ENCODE data around the gene JAK1. TPM values are rescaled to one million over a fixed set of nuclear protein-coding genes. Genes with fewer than 3 reads are reported as not detected.
A peak's percentile ranks its signal among the peaks of the same experiment; 100 is the strongest.
"Not testable (repeated sequence)": the region's sequence is repeated elsewhere in the genome, so short reads cannot be mapped to it uniquely, and the experiment has no call there.

JAK1 gene
- total RNA-seq, 1 experiment from 2014 or later, result 43.5 TPM

DNA sequence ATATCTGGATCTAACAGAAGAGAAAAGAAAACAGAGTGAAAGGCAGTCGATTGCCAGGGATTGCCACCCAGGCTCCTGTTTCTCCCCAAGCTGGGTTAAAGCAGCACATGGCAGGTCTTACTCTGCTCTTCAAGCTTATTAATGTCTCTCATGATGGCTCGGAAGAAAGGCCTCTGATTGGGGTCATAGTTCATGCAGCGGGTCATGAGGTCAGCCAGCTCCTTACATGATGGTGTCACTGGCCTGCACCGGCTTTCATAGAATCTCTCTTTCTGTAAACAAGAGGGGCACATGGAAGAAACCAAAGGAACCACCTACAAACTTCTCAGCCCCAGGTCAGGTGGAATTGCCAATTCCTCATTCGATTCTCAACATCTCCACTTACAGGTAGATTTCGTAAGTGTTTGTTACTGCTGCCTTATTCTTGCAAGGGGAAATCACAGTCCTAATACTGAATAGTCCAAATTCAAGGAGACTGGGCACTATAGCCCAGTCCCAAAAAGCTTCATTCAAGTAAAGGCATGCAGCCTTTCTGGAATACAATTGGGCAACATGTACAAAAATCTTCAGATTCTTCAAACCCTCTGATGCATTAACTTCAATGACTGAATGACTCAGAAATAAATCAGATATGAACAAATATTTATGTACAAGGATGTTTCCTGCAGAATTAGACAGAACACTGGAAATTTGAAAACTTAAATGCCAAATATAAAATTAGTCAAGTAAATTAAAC, 124.9 kb downstream of the JAK1 start:
- no peak for DNase-seq (ENCODE audit: low read depth, low spot score)
- in situ Hi-C loops (cut with HindIII; ENCODE audit: low pct_unique_long_range_greater_than_20kb, low sequenced_read_pairs), result no loop called here

DNA sequence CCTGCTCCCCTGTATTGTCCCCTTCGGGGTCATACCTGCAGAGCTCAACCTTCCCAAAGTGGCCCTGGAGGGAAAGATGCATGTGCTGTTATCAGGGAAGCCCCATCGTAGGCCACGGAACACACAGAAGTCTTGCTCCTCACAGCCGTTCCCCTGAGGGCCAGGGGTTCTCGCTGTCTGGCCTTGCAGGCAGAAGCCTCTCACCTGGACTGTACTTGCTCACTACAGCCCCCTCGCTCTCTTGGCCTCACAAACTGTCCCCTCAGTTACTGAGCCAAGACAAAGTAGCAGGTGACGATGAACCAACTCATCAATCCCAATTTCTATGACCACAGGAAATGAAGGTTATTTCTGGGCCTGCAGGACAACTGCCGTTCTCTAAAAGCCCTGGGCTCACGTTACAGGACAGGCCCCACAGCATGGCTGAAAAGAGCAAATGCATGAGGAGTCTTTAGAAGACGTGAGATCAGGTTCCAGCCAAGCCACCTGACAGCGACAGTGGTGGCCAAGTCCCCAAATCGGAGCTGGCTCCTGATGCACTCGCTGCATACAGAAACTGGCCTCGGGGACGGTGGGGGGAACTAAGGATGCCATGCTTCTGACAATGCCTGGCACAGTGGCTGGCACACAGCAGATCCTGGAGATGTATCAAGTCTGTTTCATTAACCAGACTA, 126.5 kb downstream of the JAK1 start:
- in situ Hi-C loops (cut with HindIII; ENCODE audit: low pct_unique_long_range_greater_than_20kb, low sequenced_read_pairs), result no loop called here
- DNase-seq (ENCODE audit: low read depth, low spot score), result no peak

DNA sequence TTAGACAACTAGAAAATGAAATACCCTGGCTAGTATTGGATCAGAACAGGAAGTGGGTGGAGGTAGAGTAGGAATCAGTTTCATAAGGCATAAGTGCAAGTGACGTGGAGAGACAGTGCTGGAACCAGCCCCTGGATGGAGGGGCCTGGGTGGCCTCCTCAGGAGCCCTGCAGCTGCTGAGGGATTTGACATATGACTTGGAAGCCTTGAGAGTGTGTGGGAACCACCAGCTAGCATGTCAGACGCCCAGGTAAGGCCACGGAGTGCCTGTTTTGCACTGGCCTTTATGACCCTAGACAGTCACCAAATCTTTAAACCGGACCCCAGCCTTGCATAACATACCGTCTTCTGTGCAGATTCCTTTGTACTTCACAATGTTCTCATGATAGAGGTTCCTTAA, 127.1 kb downstream of the JAK1 start:
- no peak for DNase-seq (ENCODE audit: low read depth, low spot score)
- in situ Hi-C loops (cut with HindIII; ENCODE audit: low pct_unique_long_range_greater_than_20kb, low sequenced_read_pairs), result no loop called here

DNA sequence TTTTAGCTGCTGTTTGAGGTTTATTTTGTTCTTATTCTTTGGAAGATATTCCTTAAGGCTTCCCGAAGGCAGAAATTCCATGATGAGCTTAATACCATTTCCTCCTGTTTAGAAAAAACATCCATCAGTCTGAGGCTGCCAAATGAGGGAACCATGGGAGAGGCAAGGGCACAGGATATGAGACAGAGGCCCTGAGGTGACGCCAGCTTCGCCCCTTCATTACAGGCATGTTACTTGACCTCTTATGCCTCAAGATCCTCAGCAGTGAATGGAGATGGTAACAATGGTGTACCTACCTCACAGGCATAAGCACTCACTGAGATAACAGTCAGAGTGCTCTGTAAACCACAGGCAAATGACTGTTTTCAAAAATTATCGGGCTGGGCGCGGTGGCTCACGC, 127.9 kb downstream of the JAK1 start:
- in situ Hi-C loops (cut with HindIII; ENCODE audit: low pct_unique_long_range_greater_than_20kb, low sequenced_read_pairs), result no loop called here
- DNase-seq (ENCODE audit: low read depth, low spot score), result no peak

DNA sequence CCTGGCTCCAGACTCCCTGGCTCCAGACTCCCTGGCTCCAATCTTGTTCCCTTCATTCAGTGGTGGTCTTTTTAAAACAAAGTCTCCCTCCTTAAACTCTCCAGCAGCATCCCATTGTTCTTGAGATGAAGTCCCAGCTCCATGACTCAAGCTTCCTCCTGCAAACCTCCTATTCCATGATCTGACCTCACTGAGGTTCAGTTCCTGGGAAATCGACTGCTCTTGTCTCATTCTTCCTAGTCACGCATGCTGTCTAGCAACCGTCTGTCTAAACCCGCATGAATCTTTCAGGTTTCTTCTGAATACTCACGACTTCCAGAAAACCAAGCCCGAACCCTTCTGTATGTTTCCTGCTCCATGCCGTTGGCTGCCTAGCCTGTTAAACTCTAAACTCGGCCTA, 129.5 kb downstream of the JAK1 start:
- in situ Hi-C loops (cut with HindIII; ENCODE audit: low pct_unique_long_range_greater_than_20kb, low sequenced_read_pairs), result no loop called here
- DNase-seq (ENCODE audit: low read depth, low spot score), result no peak

DNA sequence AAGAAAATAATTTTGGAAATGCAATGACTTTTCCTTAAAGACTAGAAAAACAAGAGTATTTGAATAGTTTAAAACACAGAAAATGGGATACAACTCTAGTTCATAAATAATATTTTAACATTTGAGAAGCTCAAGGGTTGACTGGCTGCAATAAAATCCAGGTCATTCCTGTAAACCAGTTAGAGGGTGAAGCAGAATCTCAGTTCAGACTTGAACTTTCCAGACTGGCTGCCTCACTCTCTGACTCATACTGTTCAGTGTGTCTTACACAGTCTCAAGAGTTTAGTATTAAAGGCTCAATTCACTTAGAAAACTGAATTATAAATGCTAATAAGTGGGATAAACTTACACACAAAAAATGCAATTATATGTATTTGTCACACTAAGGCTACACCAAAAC, 131.6 kb downstream of the JAK1 start:
- in situ Hi-C loops (cut with HindIII; ENCODE audit: low pct_unique_long_range_greater_than_20kb, low sequenced_read_pairs), result no loop called here
- no peak for DNase-seq (ENCODE audit: low read depth, low spot score)

DNA sequence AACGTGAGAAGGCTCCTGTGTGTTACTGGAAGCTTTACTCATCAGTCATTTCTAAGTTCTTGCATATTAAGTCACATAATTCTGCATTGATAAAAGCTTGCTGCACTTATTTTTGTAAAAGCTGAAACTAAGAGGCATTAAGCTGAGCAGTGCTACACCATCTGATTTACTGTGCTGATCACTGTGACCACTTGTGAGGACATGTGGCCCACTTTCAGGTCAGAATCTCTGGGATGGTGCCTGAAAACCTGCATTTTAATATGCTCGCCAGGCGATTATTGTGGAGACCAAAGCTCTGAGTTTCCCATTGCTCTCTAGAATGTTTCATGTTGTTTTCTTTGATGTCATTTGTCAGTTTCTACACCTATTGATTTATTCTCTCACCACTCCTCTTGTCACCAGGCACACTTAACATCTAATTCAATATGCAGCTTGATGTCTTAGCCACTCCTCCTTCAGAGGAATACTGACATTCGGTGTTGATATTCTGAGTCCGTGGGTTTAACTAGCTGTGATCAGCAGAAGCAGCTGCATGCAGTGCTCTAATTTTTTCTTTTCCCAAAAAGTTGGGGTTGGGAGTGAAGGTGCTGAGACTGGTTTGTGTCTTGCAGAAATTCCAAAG, 136.2 kb downstream of the JAK1 start:
- DNase-seq (ENCODE audit: low read depth, low spot score), result no peak
- in situ Hi-C loops (cut with HindIII; ENCODE audit: low pct_unique_long_range_greater_than_20kb, low sequenced_read_pairs), result no loop called here

DNA sequence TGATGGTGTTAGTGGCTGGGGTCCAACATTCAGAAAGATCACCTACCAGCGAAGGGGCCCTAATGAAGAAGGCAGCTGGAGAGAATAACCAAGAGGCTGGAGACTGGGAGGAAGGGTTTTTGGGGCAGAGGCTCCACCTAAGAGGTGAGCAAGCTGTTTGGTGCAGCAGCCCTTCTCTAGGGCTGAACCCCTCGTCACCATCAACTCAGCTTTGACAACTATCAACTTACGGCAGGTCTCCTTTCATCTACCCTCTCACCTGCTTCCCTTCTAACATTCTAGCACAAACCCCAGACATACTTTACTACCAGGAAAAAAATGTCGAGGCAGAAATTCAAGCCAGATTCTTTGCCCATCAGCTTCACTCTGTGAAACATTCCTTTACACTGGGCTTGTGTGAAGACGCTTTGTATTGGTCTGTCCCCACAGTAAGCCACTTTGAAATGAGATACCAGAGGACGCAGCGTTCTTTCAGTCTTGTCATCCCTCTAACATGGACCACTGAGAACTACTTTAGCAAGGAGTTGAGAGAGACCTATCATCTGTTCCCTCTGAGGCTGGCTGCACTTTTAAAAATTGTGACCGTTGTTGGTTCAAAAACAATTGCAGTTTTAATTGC, 136.8 kb downstream of the JAK1 start:
- no peak for DNase-seq (ENCODE audit: low read depth, low spot score)
- in situ Hi-C loops (cut with HindIII; ENCODE audit: low pct_unique_long_range_greater_than_20kb, low sequenced_read_pairs), result no loop called here

DNA sequence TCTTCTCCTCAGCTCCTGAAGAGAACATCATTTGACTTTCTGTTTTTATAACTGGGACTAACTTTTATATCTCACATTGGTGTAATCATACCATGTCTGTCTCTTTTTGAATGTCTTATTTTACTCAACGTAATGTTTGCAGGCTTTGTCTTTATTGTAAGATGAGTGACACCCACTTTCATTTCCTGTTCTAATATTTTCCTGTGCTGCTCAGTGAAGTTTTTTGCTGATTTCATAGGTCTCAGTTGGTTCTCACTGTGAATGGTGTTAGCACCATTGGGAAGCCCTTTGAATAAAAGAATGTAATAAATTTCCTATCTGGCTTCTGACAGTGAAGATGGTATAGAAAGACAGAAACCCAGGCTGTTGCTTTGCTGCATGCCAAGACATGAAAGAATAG, 137.5 kb downstream of the JAK1 start:
- in situ Hi-C loops (cut with HindIII; ENCODE audit: low pct_unique_long_range_greater_than_20kb, low sequenced_read_pairs), result no loop called here
- no peak for DNase-seq (ENCODE audit: low read depth, low spot score)

DNA sequence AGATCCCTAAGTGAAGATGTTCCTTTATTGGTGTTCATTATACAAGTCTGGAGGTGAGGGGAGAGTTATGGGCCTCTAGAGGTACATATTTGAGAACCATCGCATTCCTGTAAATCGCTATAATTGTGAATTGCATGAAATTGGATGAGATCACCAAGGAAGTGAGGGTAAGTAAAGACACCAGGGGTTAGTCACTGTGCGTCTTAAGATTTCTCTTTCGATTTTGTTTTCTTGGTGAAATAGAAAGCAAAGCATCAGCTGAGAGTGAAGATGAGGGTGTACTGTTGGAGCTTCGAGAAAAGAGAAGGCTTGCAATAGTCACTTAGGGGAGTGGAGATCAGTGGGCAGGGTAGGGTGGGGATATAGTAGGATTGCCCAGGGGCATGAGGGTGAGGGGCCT, 139.4 kb downstream of the JAK1 start:
- DNase-seq (ENCODE audit: low read depth, low spot score), result no peak
- in situ Hi-C loops (cut with HindIII; ENCODE audit: low pct_unique_long_range_greater_than_20kb, low sequenced_read_pairs), result no loop called here

DNA sequence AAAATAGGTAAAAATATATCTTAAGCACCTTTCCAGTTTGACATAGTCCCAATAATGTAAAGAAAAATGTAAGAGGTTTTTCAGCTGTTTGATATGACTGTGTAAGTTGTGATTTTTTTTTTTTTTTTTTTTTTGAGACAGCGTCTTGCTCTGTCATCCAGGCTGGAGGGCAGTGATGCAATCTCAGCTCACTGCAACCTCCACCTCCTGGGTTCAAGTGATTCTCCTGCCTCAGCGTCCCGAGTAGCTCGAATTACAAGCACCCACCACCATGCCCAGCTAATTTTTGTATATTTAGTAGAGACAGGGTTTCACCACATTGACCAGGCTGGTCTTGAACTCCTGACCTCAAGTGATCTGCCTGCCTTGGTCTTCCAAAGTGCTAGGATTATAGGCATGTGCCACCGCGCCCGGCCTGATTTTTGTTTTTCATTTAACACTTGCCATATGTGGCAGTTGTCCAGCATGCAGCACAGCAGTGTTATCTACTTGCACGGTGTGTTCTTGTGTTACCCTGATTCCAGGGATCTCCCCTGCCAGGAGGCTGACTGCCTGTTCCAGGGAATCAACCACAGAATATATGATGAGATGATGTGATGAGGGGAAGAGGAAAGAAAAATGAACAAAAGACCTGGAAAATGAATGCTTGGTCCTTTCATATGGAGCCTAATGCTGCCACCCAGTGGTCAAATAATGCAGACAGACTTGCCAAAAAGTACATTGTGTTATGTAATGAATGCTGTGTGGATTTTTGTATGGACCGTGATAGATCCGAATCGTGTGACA, 142.5 kb downstream of the JAK1 start:
- DNase-seq (ENCODE audit: low read depth, low spot score), result peak; percentile 80
- in situ Hi-C loops (cut with HindIII; ENCODE audit: low pct_unique_long_range_greater_than_20kb, low sequenced_read_pairs), result loop anchor here (25.0 kb wide), 1 partner anchor 112 kb away; no protein-coding TSS in a partner anchor

DNA sequence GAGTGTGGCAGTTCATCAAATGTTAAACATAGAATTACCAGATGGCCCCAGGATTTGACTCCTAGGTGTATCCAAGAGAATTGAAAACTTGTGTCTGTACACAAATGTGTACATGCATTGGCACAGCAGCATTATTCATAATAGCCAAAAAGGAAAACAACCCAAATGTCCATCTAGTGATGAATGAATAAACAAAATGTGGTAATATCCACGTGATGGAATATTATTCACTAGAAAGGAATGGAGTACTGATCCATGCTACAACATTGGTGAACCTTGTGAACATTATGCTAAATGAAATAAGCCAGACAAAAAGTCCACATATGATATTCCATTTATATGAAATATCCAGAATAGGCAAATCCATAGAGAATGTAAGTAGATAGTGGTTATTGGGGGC, 143.7 kb downstream of the JAK1 start:
- in situ Hi-C loops (cut with HindIII; ENCODE audit: low pct_unique_long_range_greater_than_20kb, low sequenced_read_pairs), result loop anchor here (25.0 kb wide), 1 partner anchor 110 kb away; no protein-coding TSS in a partner anchor
- no peak for DNase-seq (ENCODE audit: low read depth, low spot score)

DNA sequence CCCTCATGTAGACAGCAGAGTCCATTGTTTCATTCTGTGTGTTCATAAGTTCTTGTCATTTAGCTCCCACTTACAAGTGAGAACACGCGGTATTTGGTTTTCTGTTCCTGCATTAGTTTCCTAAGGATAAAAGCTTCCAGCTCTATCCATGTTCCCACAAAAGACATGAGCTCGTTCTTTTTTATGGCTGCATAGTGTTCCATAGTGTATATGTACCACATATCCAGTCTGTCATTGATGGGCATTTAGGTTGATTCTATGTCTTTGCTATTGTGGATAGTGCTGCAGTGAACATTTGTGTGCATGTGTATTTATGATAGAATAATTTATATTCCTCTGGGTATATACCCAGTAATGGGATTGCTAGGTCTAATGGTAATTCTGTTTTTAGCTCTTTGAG, 145.8 kb downstream of the JAK1 start:
- DNase-seq (ENCODE audit: low read depth, low spot score), result not testable (repeated sequence)
- in situ Hi-C loops (cut with HindIII; ENCODE audit: low pct_unique_long_range_greater_than_20kb, low sequenced_read_pairs), result loop anchor here (25.0 kb wide), 1 partner anchor 108 kb away; no protein-coding TSS in a partner anchor

DNA sequence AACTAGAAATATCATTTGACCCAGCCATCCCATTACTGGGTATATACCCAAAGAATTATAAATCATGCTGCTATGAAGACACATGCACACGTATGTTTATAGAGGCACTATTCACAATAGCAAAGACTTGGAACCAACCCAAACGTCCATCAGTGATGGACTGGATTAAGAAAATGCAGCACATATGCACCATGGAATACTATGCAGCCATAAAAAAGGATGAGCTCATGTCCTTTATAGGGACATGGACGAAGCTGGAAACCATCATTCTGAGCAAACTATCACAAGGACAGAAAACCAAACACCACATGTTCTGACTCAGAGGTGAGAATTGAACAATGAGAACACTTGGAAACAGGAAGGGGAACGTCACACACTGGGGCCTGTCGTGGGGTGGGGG, 149.0 kb downstream of the JAK1 start:
- not testable (repeated sequence) for DNase-seq (ENCODE audit: low read depth, low spot score)
- in situ Hi-C loops (cut with HindIII; ENCODE audit: low pct_unique_long_range_greater_than_20kb, low sequenced_read_pairs), result loop anchor here (25.0 kb wide), 1 partner anchor 105 kb away; no protein-coding TSS in a partner anchor

DNA sequence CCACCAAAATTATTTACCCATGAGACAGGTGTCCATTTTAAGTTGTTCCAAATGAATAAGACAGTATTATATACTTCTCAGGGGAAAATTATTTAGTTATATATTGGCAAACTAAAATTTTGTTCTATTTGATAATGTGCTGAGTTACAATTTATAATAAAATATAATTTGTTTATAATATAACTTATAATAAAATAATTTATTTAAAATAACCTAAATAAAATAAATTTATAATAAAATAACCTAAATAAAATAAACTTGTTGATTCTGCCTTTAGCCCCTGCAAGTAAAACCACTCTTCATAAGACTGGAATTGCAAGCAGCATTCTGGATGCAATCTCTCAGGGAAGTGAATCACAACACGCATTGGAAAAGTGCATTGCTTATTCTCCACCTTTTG, 151.9 kb downstream of the JAK1 start:
- DNase-seq (ENCODE audit: low read depth, low spot score), result no peak
- in situ Hi-C loops (cut with HindIII; ENCODE audit: low pct_unique_long_range_greater_than_20kb, low sequenced_read_pairs), result loop anchor here (25.0 kb wide), 1 partner anchor 102 kb away; no protein-coding TSS in a partner anchor

DNA sequence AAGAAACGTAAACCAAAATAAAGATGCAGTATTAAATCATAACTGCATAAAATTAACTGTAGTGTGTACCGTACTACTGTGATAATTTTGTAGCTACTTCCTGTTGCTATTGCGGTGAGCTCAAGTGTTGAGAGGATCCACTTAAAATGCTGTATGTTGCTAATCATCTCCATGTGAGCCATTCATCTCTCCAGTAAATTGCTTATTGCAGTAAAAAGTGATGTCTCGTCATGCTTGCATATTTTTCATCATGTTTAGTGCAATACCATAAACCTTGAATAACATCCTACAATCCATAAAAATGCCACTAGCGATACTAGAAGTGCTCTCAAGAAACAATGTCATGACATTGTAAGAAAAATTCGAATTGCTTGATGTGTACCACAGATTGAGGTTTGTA, 155.2 kb downstream of the JAK1 start:
- no peak for DNase-seq (ENCODE audit: low read depth, low spot score)
- in situ Hi-C loops (cut with HindIII; ENCODE audit: low pct_unique_long_range_greater_than_20kb, low sequenced_read_pairs), result loop anchor here (25.0 kb wide), 1 partner anchor 99 kb away; no protein-coding TSS in a partner anchor

DNA sequence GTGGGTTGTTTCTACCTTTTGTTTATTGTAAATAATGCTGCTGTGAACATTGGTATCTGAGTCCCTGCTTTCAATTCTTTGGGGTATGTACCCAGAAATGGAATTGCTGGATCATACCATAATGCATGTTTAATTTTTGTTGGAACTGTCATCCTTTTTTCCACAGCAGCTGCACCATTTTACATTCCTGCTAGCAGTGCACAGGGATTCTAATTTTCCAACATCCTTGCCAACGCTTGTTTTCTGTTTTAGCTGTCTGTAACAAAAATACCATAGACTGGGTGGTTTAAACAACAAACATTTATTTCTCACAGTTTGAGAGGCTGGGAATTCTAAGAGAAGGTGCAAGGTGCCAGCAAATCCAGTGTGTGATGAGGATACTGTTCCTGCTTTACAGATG, 156.3 kb downstream of the JAK1 start:
- no peak for DNase-seq (ENCODE audit: low read depth, low spot score)
- in situ Hi-C loops (cut with HindIII; ENCODE audit: low pct_unique_long_range_greater_than_20kb, low sequenced_read_pairs), result loop anchor here (25.0 kb wide), 1 partner anchor 98 kb away; no protein-coding TSS in a partner anchor

Measured in SK-MEL-5 (cell line).